ENCODE results near the gene SMARCAD1. TPM values are rescaled to one million over a fixed set of nuclear protein-coding genes. Genes with fewer than 3 reads are reported as not detected.

SMARCAD1 gene
- total RNA-seq, 8 experiments from 2014 or later: 34.1 to 73.3 (median 51.6) TPM

- Histone ChIP-seq H3K27ac (no peak overlapping the region), H3K4me1 (replicated peaks in 1 of 2) (no peaks in the 10 kb centered on the region), H3K4me3 (no peak overlapping the region)
- ATAC-seq (replicated peaks in 6 of 8): peak in 1 of 8 experiments; percentile 89
- WGBS, 10 experiments: 60 to 100% (median 87%) methylated on average over 1 to 2 of the region's 2 CpGs
- in situ Hi-C loops (cut with MboI; ENCODE audit: low pct_unique_long_range_greater_than_20kb in 2 of 9, low sequenced_read_pairs in 9 of 9, unreplicated experiment in 9 of 9): no loop called here
These were observed 30.5 kb downstream of the SMARCAD1 start for GRCh38 chr4:94238160-94238559.

- peak in 1 of 8 experiments; percentile 42 for ATAC-seq (replicated peaks in 6 of 8)
These were observed 32.7 kb downstream of the SMARCAD1 start for GRCh38 chr4:94240384-94240783.

GRCh38 chr4:94244087-94244828 is 36.6 kb downstream of the SMARCAD1 start:
- H3K27ac ChIP-seq: no peak overlapping the region
- no peak overlapping the region for H3K4me3 ChIP-seq
- ATAC-seq (replicated peaks in 6 of 8): no peak
- H3K4me1 ChIP-seq (replicated peaks in 1 of 2): no peaks in the 10 kb centered on the region
- in situ Hi-C loops (cut with MboI; ENCODE audit: low pct_unique_long_range_greater_than_20kb in 2 of 9, low sequenced_read_pairs in 9 of 9, unreplicated experiment in 9 of 9): no loop called here
- 38 to 100% (median 88%) methylated on average over 1 to 3 of the region's 3 CpGs for WGBS, 10 experiments

More at GRCh38 chr4:94240384-94240783, 32.7 kb downstream of the SMARCAD1 start:
- Histone ChIP-seq H3K27ac (no peak overlapping the region), H3K4me1 (replicated peaks in 1 of 2) (no peaks in the 10 kb centered on the region), H3K4me3 (no peak overlapping the region)
- in situ Hi-C loops (cut with MboI; ENCODE audit: low pct_unique_long_range_greater_than_20kb in 2 of 9, low sequenced_read_pairs in 9 of 9, unreplicated experiment in 9 of 9): no loop called here

- Histone ChIP-seq H3K4me3 (no peak overlapping the region), H3K4me1 (replicated peaks in 1 of 2) (no peaks in the 10 kb centered on the region), H3K27ac (no peak overlapping the region)
- in situ Hi-C loops (cut with MboI; ENCODE audit: low pct_unique_long_range_greater_than_20kb in 2 of 9, low sequenced_read_pairs in 9 of 9, unreplicated experiment in 9 of 9): no loop called here
- ATAC-seq (replicated peaks in 6 of 8): no peak
- 33 to 100% (median 80%) methylated on average over 1 to 2 of the region's 2 CpGs; no CpG with 5 or more reads in 1 of the 10 experiments for whole genome bisulfite sequencing, 10 experiments
These were observed 37.1 kb downstream of the SMARCAD1 start for GRCh38 chr4:94244829-94245185.

- peaks cover 0 to 5% of the 10 kb centered on the region in 2 donors for H3K4me1 ChIP-seq (replicated peaks in 1 of 2)
- in situ Hi-C loops (cut with MboI; ENCODE audit: low pct_unique_long_range_greater_than_20kb in 2 of 9, low sequenced_read_pairs in 9 of 9, unreplicated experiment in 9 of 9): no loop called here
- ATAC-seq (replicated peaks in 6 of 8): no peak
- H3K27ac ChIP-seq: no peak overlapping the region
- H3K4me3 ChIP-seq: no peak overlapping the region
These were observed 43.4 kb downstream of the SMARCAD1 start for GRCh38 chr4:94251094-94251493.

GRCh38 chr4:94253036-94253435 is 45.4 kb downstream of the SMARCAD1 start:
- WGBS, 10 experiments: 73 to 100% (median 86%) methylated on average over 1 to 3 of the region's 3 CpGs; no CpG with 5 or more reads in 2 of the 10 experiments
- no peak overlapping the region for H3K27ac ChIP-seq
- in situ Hi-C loops (cut with MboI; ENCODE audit: low pct_unique_long_range_greater_than_20kb in 2 of 9, low sequenced_read_pairs in 9 of 9, unreplicated experiment in 9 of 9): no loop called here
- H3K4me3 ChIP-seq: no peak overlapping the region
- peaks cover 0 to 5% of the 10 kb centered on the region in 2 donors for H3K4me1 ChIP-seq (replicated peaks in 1 of 2)
- ATAC-seq (replicated peaks in 6 of 8): peak in 2 of 8 experiments; percentile 3 to 86

GRCh38 chr4:94256144-94256783 is 48.6 kb downstream of the SMARCAD1 start:
- H3K4me1 ChIP-seq (replicated peaks in 1 of 2): peaks cover 0 to 5% of the 10 kb centered on the region in 2 donors
- no peak overlapping the region for H3K27ac ChIP-seq
- in situ Hi-C loops (cut with MboI; ENCODE audit: low pct_unique_long_range_greater_than_20kb in 2 of 9, low sequenced_read_pairs in 9 of 9, unreplicated experiment in 9 of 9): no loop called here
- no peak overlapping the region for H3K4me3 ChIP-seq
- ATAC-seq (replicated peaks in 6 of 8): peak in 1 of 8 experiments; percentile 20
- WGBS, 10 experiments: 71 to 100% (median 88%) methylated on average over 1 to 7 of the region's 8 CpGs; no CpG with 5 or more reads in 1 of the 10 experiments

GRCh38 chr4:94256828-94257227 is 49.2 kb downstream of the SMARCAD1 start:
- H3K4me3 ChIP-seq: no peak overlapping the region
- no peak overlapping the region for H3K27ac ChIP-seq
- peaks cover 0 to 5% of the 10 kb centered on the region in 2 donors for H3K4me1 ChIP-seq (replicated peaks in 1 of 2)
- peak in 1 of 8 experiments; percentile 58 for ATAC-seq (replicated peaks in 6 of 8)
- in situ Hi-C loops (cut with MboI; ENCODE audit: low pct_unique_long_range_greater_than_20kb in 2 of 9, low sequenced_read_pairs in 9 of 9, unreplicated experiment in 9 of 9): no loop called here

GRCh38 chr4:94262163-94263016 is 54.7 kb downstream of the SMARCAD1 start:
- H3K4me1 ChIP-seq (replicated peaks in 1 of 2): no peaks in the 10 kb centered on the region
- no peak overlapping the region for H3K27ac ChIP-seq
- in situ Hi-C loops (cut with MboI; ENCODE audit: low pct_unique_long_range_greater_than_20kb in 2 of 9, low sequenced_read_pairs in 9 of 9, unreplicated experiment in 9 of 9): no loop called here
- H3K4me3 ChIP-seq: no peak overlapping the region
- no peak for ATAC-seq (replicated peaks in 6 of 8)
- 65 to 100% (median 94%) methylated on average over 3 to 5 of the region's 5 CpGs for WGBS, 10 experiments

- WGBS, 10 experiments: 88 to 100% (median 90%) methylated on average over 2 to 4 of the region's 4 CpGs; no CpG with 5 or more reads in 2 of the 10 experiments
- Histone ChIP-seq H3K4me3 (no peak overlapping the region), H3K4me1 (replicated peaks in 1 of 2) (no peaks in the 10 kb centered on the region), H3K27ac (no peak overlapping the region)
- in situ Hi-C loops (cut with MboI; ENCODE audit: low pct_unique_long_range_greater_than_20kb in 2 of 9, low sequenced_read_pairs in 9 of 9, unreplicated experiment in 9 of 9): no loop called here
- ATAC-seq (replicated peaks in 6 of 8): no peak
These were observed 59.4 kb downstream of the SMARCAD1 start for GRCh38 chr4:94267037-94267436.

- H3K4me1 ChIP-seq (replicated peaks in 1 of 2): no peaks in the 10 kb centered on the region
- no peak overlapping the region for H3K4me3 ChIP-seq
- ATAC-seq (replicated peaks in 6 of 8): no peak
- in situ Hi-C loops (cut with MboI; ENCODE audit: low pct_unique_long_range_greater_than_20kb in 2 of 9, low sequenced_read_pairs in 9 of 9, unreplicated experiment in 9 of 9): no loop called here
- 50 to 100% (median 86%) methylated on average over 1 to 2 of the region's 2 CpGs for WGBS, 10 experiments
- no peak overlapping the region for H3K27ac ChIP-seq
These were observed 63.6 kb downstream of the SMARCAD1 start for GRCh38 chr4:94271248-94271647.

- Histone ChIP-seq H3K4me1 (replicated peaks in 1 of 2) (no peaks in the 10 kb centered on the region), H3K4me3 (no peak overlapping the region), H3K27ac (no peak overlapping the region)
- 20 to 100% (median 96%) methylated on average over 2 to 3 of the region's 3 CpGs for WGBS, 10 experiments
- no peak for ATAC-seq (replicated peaks in 6 of 8)
- in situ Hi-C loops (cut with MboI; ENCODE audit: low pct_unique_long_range_greater_than_20kb in 2 of 9, low sequenced_read_pairs in 9 of 9, unreplicated experiment in 9 of 9): no loop called here
These were observed 67.2 kb downstream of the SMARCAD1 start for GRCh38 chr4:94274912-94275311.

GRCh38 chr4:94276204-94276603 is 68.5 kb downstream of the SMARCAD1 start:
- no peak for ATAC-seq (replicated peaks in 6 of 8)
- no peak overlapping the region for H3K27ac ChIP-seq
- in situ Hi-C loops (cut with MboI; ENCODE audit: low pct_unique_long_range_greater_than_20kb in 2 of 9, low sequenced_read_pairs in 9 of 9, unreplicated experiment in 9 of 9): no loop called here
- no peak overlapping the region for H3K4me3 ChIP-seq
- H3K4me1 ChIP-seq (replicated peaks in 1 of 2): no peaks in the 10 kb centered on the region
- WGBS, 10 experiments: 96 to 100% (median 99%) methylated on average over 1 to 7 of the region's 7 CpGs; no CpG with 5 or more reads in 1 of the 10 experiments
